HG03520 (cell line): Measurements from ENCODE around the gene CYS1.
"Not testable (repeated sequence)": the region's sequence is repeated elsewhere in the genome, so short reads cannot be mapped to it uniquely, and the experiment has no call there.

Experiments
- ATAC-seq: cut with Tn5 transposase; IDR thresholded peaks from one replicate; pipeline ENCODE4 v1.9.1; 2021; ENCODE audit warnings: mild to moderate bottlenecking, moderate library complexity; ENCODE audit not compliant: unreplicated experiment

Gene CYS1

DNA sequence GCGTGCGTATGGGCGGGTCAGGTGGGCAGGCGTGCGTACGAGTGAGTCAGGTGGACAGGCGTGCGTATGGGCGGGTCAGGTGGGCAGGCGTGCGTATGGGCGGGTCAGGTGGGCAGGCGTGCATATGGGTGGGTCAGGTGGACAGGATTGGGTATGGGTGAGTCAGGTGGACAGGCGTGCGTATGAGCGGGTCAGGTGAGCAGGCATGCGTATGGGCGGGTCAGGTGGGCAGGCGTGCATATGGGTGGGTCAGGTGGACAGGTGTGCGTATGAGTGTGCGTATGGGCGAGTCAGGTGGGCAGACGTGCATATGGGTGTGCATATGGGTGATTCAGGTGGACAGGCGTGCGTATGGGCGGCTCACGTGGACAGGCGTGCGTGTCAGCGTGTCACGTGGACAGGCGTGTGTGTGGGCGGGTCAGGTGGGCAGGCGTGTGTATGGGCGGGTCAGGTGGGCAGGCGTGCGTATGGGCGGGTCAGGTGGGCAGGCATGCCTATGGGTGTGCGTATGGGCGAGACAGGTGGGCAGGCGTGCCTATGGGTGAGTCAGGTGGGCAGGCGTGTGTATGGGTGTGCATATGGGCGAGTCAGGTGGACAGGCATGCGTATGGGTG lies 64.7 kb downstream of the CYS1 start:
- ATAC-seq = not testable (repeated sequence)

DNA sequence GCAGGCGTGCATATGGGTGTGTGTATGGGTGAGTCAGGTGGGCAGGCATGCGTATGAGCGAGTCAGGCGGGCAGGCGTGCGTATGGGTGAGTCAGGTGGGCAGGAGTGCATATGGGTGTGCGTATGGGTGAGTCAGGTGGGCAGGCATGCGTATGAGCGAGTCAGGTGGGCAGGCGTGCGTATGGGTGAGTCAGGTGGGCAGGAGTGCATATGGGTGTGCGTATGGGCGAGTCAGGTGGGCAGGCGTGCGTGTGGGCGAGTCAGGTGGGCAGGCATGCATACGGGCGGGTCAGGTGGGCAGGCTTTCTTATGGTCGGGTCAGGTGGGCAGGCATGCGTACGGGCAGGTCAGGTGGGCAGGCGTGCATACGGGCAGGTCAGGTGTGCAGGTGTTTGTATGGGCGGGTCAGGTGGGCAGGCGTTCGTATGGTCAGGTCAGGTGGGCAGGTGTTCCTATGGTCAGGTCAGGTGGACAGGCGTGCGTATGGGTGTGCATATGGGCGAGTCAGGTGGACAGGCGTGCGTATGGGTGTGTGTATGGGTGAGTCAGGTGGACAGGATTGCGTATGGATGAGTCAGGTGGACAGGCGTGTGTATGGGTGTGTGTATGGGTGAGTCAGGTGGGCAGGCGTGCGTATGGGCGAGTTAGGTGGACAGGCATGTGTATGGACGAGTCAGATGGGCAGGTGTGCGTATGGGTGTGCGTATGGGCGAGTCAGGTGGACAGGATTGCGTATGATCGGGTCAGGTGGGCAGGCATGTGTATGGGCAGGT lies 65.6 kb downstream of the CYS1 start:
- no peak for ATAC-seq

DNA sequence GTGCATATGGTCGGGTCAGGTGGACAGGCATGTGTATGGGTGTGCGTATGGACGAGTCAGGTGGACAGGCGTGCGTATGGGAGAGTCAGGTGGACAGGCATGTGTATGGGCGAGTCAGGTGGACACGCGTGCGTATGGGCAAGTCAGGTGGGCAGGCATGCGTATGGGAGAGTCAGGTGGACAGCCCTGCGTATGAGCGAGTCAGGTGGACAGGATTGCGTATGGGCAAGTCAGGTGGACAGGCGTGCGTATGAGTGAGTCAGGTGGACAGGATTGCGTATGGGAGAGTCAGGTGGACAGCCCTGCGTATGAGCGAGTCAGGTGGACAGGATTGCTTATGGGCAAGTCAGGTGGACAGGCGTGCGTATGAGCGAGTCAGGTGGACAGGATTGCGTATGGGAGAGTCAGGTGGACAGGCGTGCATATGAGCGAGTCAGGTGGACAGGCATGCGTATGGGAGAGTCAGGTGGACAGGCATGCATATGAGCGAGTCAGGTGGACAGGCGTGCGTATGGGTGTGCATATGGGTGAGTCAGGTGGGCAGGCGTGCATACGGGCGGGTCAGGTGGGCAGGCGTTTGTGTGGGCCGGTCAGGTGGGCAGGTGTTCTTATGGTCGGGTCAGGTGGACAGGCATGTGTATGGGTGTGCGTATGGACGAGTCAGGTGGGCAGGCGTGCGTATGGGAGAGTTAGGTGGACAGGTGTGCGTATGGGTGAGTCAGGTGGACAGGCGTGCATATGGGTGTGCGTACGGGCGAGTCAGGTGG lies 66.4 kb downstream of the CYS1 start:
- ATAC-seq = not testable (repeated sequence)

DNA sequence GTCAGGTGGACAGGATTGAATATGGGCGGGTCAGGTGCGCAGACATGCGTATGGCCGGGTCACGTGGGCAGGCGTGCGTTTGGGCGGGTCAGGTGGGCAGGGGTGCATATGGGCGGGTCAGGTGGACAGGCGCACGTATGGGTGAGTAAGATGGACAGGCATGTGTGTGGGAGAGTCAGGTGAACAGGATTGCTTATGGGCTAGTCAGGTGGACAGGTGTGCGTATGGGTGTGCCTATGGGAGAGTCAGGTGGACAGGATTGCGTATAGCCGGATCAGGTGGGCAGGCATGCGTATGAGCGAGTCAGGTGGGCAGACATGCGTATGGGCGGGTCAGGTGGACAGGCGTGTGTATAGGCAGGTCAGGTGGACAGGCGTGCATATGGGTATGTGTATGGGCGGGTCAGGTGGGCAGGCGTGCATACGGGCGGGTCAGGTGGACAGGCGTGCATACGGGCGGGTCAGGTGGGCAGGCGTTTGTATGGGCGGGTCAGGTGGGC lies 67.2 kb downstream of the CYS1 start:
- no peak for ATAC-seq

DNA sequence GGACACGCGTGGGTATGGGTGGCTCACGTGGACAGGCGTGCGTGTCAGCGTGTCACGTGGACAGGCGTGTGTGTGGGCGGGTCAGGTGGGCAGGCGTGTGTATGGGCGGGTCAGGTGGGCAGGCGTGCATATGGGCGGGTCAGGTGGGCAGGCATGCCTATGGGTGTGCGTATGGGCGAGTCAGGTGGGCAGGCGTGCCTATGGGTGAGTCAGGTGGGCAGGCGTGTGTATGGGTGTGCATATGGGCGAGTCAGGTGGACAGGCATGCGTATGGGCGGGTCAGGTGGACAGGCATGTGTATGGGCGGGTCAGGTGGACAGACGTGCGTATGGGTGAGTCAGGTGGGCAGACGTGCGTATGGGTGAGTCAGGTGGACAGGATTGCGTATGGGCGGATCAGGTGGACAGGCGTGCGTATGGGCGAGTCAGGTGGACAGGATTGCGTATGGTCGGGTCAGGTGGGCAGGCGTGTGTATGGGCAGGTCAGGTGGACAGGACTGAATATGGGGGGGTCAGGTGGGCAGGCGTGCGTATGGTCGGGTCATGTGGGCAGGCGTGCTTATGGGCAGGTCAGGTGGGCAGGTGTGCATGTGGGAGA lies 67.7 kb downstream of the CYS1 start:
- not testable (repeated sequence) for ATAC-seq

DNA sequence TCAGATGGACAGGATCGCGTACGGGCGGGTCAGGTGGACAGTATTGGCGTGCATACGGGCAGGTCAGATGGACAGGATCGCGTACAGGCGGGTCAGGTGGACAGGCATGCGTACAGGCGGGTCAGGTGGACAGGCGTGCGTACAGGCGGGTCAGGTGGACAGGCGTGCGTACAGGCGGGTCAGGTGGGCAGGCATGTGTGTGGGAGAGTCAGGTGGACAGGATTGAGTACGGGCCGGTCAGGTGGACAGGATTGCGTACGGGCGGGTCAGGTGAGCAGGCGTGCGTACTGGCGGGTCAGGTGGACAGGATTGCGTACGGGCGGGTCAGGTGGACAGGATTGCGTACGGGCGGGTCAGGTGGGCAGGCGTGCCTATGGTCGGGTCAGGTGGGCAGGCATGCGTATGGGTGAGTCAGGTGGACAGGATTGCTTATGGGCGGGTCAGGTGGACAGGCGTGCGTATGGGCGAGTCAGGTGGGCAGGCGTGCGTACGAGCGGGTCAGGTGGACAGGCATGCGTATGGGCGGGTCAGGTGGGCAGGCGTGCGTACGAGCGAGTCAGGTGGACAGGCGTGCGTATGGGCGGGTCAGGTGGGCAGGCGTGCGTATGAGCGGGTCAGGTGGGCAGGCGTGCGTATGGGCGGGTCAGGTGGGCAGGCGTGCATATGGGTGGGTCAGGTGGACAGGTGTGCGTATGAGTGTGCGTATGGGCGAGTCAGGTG lies 68.4 kb downstream of the CYS1 start:
- ATAC-seq = not testable (repeated sequence)

DNA sequence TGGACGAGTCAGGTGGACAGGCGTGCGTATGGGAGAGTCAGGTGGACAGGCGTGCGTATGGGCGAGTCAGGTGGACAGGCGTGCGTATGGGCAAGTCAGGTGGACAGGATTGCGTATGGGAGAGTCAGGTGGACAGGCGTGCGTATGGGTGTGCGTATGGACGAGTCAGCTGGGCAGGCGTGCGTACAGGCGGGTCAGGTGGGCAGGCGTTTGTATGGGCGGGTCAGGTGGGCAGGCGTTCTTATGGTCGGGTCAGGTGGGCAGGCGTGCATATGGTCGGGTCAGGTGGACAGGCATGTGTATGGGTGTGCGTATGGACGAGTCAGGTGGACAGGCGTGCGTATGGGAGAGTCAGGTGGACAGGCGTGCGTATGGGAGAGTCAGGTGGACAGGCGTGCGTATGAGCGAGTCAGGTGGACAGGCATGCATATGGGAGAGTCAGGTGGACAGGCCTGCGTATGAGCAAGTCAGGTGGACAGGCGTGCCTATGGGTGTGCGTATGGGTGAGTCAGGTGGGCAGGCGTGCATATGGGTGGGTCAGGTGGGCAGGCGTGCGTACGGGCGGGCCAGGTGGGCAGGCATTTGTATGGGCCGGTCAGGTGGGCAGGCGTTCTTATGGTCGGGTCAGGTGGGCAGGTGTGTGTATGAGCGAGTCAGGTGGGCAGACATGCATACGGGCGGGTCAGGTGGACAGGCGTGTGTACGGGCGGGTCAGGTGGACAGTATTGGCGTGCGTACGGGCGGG lies 69.2 kb downstream of the CYS1 start:
- ATAC-seq = not testable (repeated sequence)

DNA sequence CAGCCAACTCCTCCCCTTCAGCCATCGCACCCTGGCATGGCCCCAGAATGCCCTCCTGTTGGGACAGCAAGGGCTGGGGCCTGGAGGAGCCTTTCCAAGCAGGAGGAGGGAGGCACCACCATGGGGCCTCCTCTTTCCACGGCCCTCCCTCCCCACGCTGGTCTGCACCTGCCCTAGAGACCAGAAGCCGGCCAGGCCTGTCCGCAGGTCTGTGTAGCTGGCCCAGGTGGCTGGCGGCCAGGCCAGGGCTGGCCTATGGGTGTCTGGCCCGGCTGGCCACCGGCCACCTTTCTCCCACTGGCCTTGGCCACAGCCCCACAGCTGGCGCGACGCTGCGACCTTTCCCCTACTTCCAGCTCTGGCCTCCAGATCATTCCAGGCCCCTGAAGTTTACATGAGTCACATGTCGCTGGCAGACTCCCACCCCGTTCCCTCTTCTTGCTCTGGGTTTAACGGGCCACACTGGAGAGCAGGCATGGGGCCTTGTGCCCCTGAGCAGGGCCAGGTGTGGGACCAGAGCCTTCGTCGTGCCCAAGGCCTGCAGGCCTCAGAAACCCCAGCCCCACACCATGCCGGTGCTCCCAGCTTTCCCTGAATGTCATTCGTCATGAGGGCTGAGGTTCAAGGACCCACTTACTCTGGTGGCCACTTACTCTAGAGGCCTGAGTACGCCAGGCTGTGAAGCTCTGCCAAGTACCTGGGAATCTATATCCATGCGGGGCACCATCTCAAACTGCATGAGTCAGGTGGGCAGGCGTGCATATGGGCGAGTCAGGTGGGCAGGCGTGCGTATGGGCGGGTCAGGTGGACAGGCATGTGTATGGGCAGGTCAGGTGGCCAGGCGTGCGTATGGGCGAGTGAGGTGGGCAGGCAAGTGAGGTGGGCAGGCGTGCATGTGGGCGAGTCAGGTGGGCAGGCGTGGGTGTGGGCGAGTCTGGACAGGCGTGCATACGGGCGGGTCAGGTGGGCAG lies 70.1 kb downstream of the CYS1 start:
- ATAC-seq = no peak

DNA sequence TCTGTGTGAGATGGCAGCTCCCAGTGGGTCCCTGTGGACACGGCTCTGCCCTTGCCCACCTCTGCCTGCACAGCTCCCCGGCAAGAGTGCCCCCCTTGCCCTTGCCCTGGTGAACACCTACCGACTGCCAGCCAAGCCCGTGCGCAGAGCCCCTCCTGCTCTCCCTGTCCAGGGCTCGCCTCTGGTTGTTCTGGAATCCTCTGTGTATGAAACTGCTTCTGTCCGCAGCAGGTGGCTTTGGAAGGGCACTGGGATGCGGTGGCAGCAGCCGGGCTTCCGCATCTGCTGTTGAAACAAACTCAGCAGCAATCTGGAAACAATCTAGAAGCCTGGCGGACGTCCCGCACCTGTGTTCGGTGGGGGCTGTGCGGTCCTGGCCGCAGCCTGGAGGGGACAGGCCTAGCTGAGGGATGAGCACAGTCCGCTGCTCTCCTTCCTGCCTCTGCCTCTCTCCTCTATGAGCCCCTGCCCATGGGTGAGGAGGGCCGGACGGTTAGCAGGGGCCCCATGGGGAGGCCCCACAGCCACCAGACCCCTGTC lies 70.9 kb downstream of the CYS1 start:
- no peak for ATAC-seq

DNA sequence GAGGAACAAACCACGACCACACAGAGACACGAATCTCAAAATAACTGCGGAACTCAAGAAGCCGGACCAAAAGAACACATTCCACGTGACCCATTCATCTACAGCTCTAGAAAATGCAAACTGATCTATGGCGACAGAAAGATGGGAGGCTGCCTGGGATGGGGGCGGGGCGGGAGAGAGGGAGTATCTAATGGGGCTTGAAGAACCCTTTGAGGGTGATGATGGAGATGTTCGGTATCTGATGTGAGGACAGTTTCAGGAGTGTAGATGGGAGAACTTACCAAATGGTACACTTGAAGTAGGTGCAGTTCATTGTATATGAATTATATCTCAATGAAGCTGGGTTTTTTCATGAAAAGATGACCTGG lies 71.4 kb downstream of the CYS1 start:
- no peak for ATAC-seq

DNA sequence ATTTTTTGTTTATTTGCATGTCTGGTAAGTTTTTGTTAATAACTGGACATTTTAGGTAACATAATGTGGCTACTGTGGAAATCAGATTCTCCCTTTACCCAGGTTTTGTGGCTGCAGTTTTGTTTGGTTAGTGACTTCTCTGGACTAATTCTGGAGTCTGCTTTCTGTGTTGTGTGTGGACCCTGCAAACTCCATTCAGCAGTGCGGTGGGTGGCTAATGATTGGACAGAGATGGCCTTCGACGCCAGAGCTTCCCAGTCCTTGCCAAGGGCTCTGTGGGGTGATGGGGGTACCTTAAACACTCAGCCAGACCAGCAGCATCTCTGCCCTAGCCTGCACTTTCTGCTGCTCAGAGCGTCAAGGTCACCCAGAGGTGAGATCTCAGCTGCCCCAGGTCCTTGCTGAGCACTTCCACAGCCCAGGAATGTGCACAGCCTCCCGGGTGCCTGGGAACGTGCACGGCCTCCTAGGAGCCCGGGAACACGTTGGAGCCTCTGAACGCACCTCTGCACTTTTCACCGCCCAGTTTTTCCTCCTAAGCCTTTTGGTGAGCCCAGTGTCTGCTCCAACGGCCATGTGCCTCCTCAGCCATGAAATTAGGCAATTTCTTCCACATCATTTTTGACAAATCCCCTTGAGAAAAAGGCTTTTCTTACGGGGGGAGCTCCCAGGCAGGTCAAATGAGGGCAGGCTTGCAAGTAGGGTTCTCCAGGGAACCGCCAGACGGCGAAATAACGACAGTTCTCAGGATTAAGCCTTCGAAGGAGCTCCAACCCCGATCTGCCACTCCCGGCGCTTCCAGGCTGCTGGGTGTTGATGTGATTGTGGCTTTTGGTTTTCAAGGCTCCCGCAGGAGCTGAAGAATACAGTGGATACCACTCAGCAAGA lies 72.0 kb downstream of the CYS1 start:
- no peak for ATAC-seq

DNA sequence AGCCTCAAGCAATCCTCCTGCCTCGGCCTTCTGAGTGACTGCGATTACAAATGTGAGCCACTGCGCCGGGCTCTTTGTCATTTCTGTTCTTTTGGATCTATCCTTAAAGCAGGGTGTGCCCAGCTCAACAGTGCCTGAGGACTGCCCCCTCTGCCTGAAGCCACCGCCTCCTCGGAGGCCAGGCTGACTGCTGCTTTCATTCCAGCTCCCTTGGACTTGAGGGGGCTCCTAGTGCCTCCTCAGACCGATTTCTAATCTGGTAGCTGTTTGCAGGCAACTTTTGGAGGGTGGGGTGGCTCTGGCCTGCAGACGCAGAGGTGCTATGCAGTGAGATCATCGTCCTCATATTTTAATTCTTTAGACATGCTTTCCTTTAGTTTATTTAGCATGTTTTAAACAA lies 72.8 kb downstream of the CYS1 start:
- no peak for ATAC-seq
